Esophagus muscularis mucosa (tissue), 4 donors: ENCODE measurements around the gene GJB3. TPM values are rescaled to one million over a fixed set of nuclear protein-coding genes. Genes with fewer than 3 reads are reported as not detected.

ENCODE experiments used
- DNase-seq: peaks from one replicate; pipeline ENCODE4 v3.0.0-alpha.2; 2017; ENCODE audit errors: extremely low spot score
- H3K27ac ChIP-seq, 4 donors: fragments of 200-600 bp; sonication (generic); replicated peaks in 1 of 4; 1 replicate in 3 of 4; 2 replicates in 1 of 4; pipeline ENCODE4 v1.5.1; 2016 to 2019; ENCODE audit warnings: mild to moderate bottlenecking in 1 of 4
- H3K27me3 ChIP-seq, 4 donors: fragments of 200-600 bp; sonication (generic); one replicate each; pipeline versions ENCODE4 v1.5.1 to v1.6.0; 2016 to 2019
- H3K36me3 ChIP-seq, 4 donors: fragments of 200-600 bp; sonication (generic); one replicate each; pipeline ENCODE4 v1.5.1; 2016 to 2019
- H3K4me1 ChIP-seq, 4 donors: fragments of 200-600 bp; sonication (generic); one replicate each; pipeline ENCODE4 v1.5.1; 2016 to 2019
- H3K4me3 ChIP-seq, 4 donors: fragments of 200-600 bp; sonication (generic); 1 replicate in 2 of 4; 2 replicates in 2 of 4; pipeline ENCODE4 v1.5.1; 2016 to 2019; ENCODE audit warnings: mild to moderate bottlenecking in 4 of 4, moderate library complexity in 1 of 4
- H3K9me3 ChIP-seq, 4 donors: fragments of 200-600 bp; sonication (generic); 1 replicate in 3 of 4; 2 replicates in 1 of 4; pipeline ENCODE4 v1.5.1; 2016 to 2019
- EP300 ChIP-seq: sonication (generic); formaldehyde crosslinking; IDR thresholded peaks from one replicate; pipeline ENCODE4 v1.6.1; 2017; ENCODE audit warnings: antibody characterized with exemption
- POLR2A ChIP-seq: fragments of 450-650 bp; IDR thresholded peaks from one replicate; pipeline ENCODE4 v1.6.1; 2017; ENCODE audit warnings: antibody characterized with exemption, moderate library complexity, mild to moderate bottlenecking, low read depth
- POLR2AphosphoS5 ChIP-seq, 2 donors: sonication (generic); formaldehyde crosslinking; IDR thresholded peaks; one replicate each; pipeline ENCODE4 v1.6.1; 2017; ENCODE audit warnings: antibody characterized with exemption in 2 of 2
- WGBS: methylation state at CpG from one replicate; pipeline ENCODE4 v1.1.5; 2018; 5-methylcytosine and 5-hydroxymethylcytosine counted together
- intact Hi-C: fragments of 100-400 bp; cut with DNase I; formaldehyde crosslinking; loops from one replicate; pipeline ENCODE4 v1.15.1; 2023
- total RNA-seq, 4 donors: library from RNA; depleted of rRNA; stranded (reverse); fragments of >200 nt; gene quantifications; one replicate each; pipeline versions ENCODE4 v1.1.0 to v1.2.1, GENCODE V29; 2016
- TF ChIP-seq, protein P1 (sequence below), 3 experiments: fragments of 200-600 bp in 2 of 3; fragments of 450-650 bp in 1 of 3; sonication (generic) in 2 of 3; IDR thresholded peaks; one replicate each; pipeline ENCODE4 v1.5.1; 2017 to 2019; ENCODE audit warnings: antibody characterized with exemption in 3 of 3, mild to moderate bottlenecking in 2 of 3, moderate library complexity in 1 of 3

The GJB3 gene
- total RNA-seq, 4 donors from 2014 or later, result not detected

DNA sequence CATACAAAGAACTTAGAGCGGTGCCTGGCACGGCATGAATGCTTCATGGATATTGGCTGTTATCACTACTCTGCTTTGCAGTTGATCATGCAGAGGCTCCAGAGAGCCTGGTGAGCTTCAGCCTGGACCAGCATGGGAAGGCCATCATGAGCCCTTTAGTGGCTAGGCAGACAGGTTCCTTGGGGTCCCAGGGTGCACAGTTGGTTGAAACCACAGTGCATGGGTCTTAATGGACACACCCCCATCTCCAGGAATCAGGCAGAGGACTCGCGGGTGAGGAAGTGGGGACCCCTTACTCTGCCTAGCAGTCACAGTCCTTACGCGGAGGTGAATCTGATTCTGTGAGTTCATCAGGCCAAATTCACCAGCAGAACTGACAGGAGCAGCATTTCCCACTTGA is 25.1 kb upstream of the GJB3 start:
- H3K27me3 ChIP-seq, result peaks cover 0 to 30% (median 0%) of the 10 kb centered on the region in 4 donors
- H3K4me3 ChIP-seq, result no peak overlapping the region
- no peaks in the 10 kb centered on the region for H3K4me1 ChIP-seq
- no peaks in the 10 kb centered on the region for H3K36me3 ChIP-seq
- 95% methylated on average over 5 of the region's 6 CpGs for WGBS
- intact Hi-C loops, result no loop called here
- no peak overlapping the region for H3K27ac ChIP-seq
- no peaks in the 10 kb centered on the region for H3K9me3 ChIP-seq
- no peak for DNase-seq
- TF ChIP-seq POLR2A, result no peak
- TF ChIP-seq EP300, result no peak
- TF ChIP-seq, protein P1, sequence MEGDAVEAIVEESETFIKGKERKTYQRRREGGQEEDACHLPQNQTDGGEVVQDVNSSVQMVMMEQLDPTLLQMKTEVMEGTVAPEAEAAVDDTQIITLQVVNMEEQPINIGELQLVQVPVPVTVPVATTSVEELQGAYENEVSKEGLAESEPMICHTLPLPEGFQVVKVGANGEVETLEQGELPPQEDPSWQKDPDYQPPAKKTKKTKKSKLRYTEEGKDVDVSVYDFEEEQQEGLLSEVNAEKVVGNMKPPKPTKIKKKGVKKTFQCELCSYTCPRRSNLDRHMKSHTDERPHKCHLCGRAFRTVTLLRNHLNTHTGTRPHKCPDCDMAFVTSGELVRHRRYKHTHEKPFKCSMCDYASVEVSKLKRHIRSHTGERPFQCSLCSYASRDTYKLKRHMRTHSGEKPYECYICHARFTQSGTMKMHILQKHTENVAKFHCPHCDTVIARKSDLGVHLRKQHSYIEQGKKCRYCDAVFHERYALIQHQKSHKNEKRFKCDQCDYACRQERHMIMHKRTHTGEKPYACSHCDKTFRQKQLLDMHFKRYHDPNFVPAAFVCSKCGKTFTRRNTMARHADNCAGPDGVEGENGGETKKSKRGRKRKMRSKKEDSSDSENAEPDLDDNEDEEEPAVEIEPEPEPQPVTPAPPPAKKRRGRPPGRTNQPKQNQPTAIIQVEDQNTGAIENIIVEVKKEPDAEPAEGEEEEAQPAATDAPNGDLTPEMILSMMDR (IDR thresholded peaks at IDR 0.05), result no peak
- no peak for TF ChIP-seq POLR2AphosphoS5 (IDR thresholded peaks at IDR 0.05)

DNA sequence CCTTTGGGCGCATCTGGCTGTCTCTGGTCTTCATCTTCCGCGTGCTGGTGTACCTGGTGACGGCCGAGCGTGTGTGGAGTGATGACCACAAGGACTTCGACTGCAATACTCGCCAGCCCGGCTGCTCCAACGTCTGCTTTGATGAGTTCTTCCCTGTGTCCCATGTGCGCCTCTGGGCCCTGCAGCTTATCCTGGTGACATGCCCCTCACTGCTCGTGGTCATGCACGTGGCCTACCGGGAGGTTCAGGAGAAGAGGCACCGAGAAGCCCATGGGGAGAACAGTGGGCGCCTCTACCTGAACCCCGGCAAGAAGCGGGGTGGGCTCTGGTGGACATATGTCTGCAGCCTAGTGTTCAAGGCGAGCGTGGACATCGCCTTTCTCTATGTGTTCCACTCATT is 23.6 kb upstream of the GJB3 start:
- Histone ChIP-seq H3K27ac (no peak overlapping the region), H3K4me1 (no peaks in the 10 kb centered on the region), H3K27me3 (peaks cover 0 to 39% (median 0%) of the 10 kb centered on the region in 4 donors), H3K36me3 (no peaks in the 10 kb centered on the region), H3K4me3 (no peak overlapping the region), H3K9me3 (no peaks in the 10 kb centered on the region)
- WGBS, result 85% methylated on average over 20 of the region's 21 CpGs
- DNase-seq, result no peak
- TF ChIP-seq, protein P1 (IDR thresholded peaks at IDR 0.05), result no peak
- TF ChIP-seq POLR2AphosphoS5 (IDR thresholded peaks at IDR 0.05), result no peak
- no peak for TF ChIP-seq POLR2A
- intact Hi-C loops, result no loop called here

DNA sequence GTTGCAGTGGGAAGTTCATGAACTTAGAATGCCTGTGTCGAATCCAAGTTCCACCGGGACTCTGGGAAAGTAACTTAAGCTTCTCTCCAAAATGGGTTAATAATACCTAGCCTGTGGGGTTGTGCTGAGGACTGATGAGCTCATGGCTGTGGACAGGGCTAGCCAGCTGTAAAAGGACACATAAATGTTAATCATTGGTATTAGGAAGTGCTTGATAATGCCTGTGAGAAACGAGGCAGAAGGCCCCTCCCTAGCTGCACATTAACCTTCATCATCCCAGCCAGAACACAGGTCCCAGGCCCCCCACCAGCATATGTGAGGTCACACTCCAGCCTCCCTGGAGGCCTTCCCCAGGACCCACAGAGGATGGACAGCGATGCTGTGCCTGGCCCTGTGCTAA is 22.3 kb upstream of the GJB3 start:
- DNase-seq, result no peak

DNA sequence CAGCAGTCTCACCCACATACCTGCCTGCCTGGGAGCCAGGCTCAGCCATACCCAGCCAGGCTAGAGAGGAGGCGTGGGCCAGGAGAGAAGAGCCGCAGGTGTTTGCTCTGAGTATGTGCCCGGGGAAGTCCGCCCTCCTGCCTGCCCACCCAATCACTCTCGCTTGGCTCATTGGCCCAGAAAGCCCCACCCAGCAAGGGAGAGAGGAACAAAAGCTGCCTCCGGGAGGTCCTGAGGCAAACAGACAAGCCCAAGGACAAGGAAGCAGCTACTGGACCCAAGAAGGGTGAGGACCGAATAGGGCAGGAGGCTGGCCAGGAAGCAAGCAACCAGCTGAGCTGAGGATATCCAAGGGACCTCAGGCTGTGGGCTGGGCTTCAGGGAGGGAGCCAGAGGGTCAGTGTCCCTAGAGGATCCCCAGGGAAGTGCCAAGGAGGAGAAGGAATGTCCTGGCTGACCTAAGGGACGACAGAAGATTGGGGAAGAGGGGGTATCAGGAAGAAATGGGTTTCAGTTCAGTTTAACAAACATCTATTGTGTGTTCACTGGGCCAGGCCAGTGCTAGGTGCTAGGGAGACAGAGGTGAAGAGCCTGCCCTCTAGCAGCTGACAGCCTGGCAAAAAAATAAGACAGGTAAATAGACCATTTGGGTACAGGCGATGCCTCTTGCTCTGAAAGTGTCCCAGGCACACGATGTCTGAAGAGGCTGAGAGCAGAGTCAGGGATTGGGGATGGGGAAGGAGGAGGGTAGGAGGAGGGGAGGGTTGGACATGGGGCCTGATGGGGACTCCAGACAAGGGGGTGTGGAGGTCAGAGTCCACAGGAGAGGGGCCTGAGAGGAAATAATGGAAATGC is 21.3 kb upstream of the GJB3 start, which contains the start of gene GJB4:
TSS of gene GJB4 (plus strand) at position 238 of the 855 bp plus-strand sequence. CDS start 1,515 bp downstream, outside the sequence.
- H3K9me3 ChIP-seq, result peaks cover 0 to 6% (median 0%) of the 10 kb centered on the region in 4 donors
- no peaks in the 10 kb centered on the region for H3K4me1 ChIP-seq
- no peak within 1 kb of the TSS for H3K4me3 ChIP-seq
- H3K36me3 ChIP-seq, result no peaks in the 10 kb centered on the region
- DNase-seq, result no peak
- no peak for TF ChIP-seq EP300
- TF ChIP-seq POLR2AphosphoS5 (IDR thresholded peaks at IDR 0.05), result no peak
- no peak for TF ChIP-seq POLR2A
- TF ChIP-seq, protein P1 (IDR thresholded peaks at IDR 0.05), result no peak
- intact Hi-C loops, result no loop called here
- no peak within 1 kb of the TSS for H3K27ac ChIP-seq
- peaks cover 0 to 54% (median 0%) of the 10 kb centered on the region in 4 donors for H3K27me3 ChIP-seq
- 59% methylated on average over 10 of the region's 10 CpGs for WGBS

More for the DNA sequence above, 22.3 kb upstream of the GJB3 start:
- WGBS, result 74% methylated on average over 4 of the region's 4 CpGs
- Histone ChIP-seq H3K27me3 (peaks cover 0 to 49% (median 0%) of the 10 kb centered on the region in 4 donors), H3K36me3 (no peaks in the 10 kb centered on the region), H3K4me1 (no peaks in the 10 kb centered on the region), H3K4me3 (no peak overlapping the region), H3K9me3 (no peaks in the 10 kb centered on the region), H3K27ac (no peak overlapping the region)
- intact Hi-C loops, result no loop called here
- TF ChIP-seq, protein P1 (IDR thresholded peaks at IDR 0.05), result no peak
- TF ChIP-seq EP300 (no peak), POLR2A (no peak), POLR2AphosphoS5 (IDR thresholded peaks at IDR 0.05) (no peak)
